SK-N-SH treated with all-trans-retinoic acid at 6 μM for 48 hours (cell line): Measurements from ENCODE around the gene SMC1B.

Source experiments
- ATAC-seq: fragments of 200-7000 bp; cut with Tn5 transposase; 3 replicates; pipeline ENCODE4 v1.9.1; 2020; ENCODE audit warnings: mild to moderate bottlenecking, moderate library complexity
- BACH2 ChIP-seq: fragments of 250-450 bp; sonication (Bioruptor Pico); IDR thresholded peaks from 2 replicates; pipeline ENCODE4 v1.9.0; 2021; ENCODE audit warnings: mild to moderate bottlenecking, borderline replicate concordance
- CSDC2 ChIP-seq: fragments of 250-450 bp; sonication (Bioruptor Pico); IDR thresholded peaks from 2 replicates; pipeline ENCODE4 v1.5.0; 2020; ENCODE audit warnings: mild to moderate bottlenecking, moderate library complexity
- CSRNP3 ChIP-seq: fragments of 250-450 bp; sonication (Bioruptor Pico); IDR thresholded peaks from 2 replicates; pipeline ENCODE4 v1.5.1; 2021; ENCODE audit warnings: mild to moderate bottlenecking, moderate library complexity
- ESRRG ChIP-seq: fragments of 250-450 bp; sonication (Bioruptor Pico); IDR thresholded peaks from 2 replicates; pipeline ENCODE4 v1.6.1; 2021; ENCODE audit warnings: mild to moderate bottlenecking
- GLIS3 ChIP-seq: fragments of 250-450 bp; sonication (Bioruptor Pico); IDR thresholded peaks from 2 replicates; pipeline ENCODE4 v1.5.0; 2020; ENCODE audit warnings: mild to moderate bottlenecking, moderate library complexity
- ISL1 ChIP-seq: fragments of 250-450 bp; sonication (Bioruptor Pico); IDR thresholded peaks from 2 replicates; pipeline ENCODE4 v2.1.2; 2022; ENCODE audit warnings: mild to moderate bottlenecking, moderate library complexity
- OSR1 ChIP-seq: fragments of 250-450 bp; sonication (Bioruptor Pico); IDR thresholded peaks from 2 replicates; pipeline ENCODE4 v1.8.0; 2022; ENCODE audit warnings: moderate library complexity, mild to moderate bottlenecking, inconsistent platforms
- PPARA ChIP-seq: fragments of 250-450 bp; sonication (Bioruptor Pico); IDR thresholded peaks from 2 replicates; pipeline ENCODE4 v1.5.0; 2020; ENCODE audit warnings: mild to moderate bottlenecking, borderline replicate concordance
- RARB ChIP-seq: fragments of 250-450 bp; sonication (Bioruptor Pico); IDR thresholded peaks from 2 replicates; pipeline ENCODE4 v1.8.0; 2021; ENCODE audit warnings: mild to moderate bottlenecking, moderate library complexity
- SNAI2 ChIP-seq: fragments of 250-450 bp; sonication (Bioruptor Pico); IDR thresholded peaks from 2 replicates; pipeline ENCODE4 v1.5.0; 2020; ENCODE audit warnings: mild to moderate bottlenecking, moderate library complexity
- TCF4 ChIP-seq: fragments of 250-450 bp; sonication (Bioruptor Pico); IDR thresholded peaks from 2 replicates; pipeline ENCODE4 v1.8.0; 2021; ENCODE audit warnings: mild to moderate bottlenecking, moderate library complexity, borderline replicate concordance
- TOX ChIP-seq: fragments of 250-450 bp; sonication (Bioruptor Pico); IDR thresholded peaks from 2 replicates; pipeline ENCODE4 v1.8.0; 2021; ENCODE audit warnings: mild to moderate bottlenecking, moderate library complexity, borderline replicate concordance
- TSHZ2 ChIP-seq: fragments of 250-450 bp; sonication (Bioruptor Pico); IDR thresholded peaks from 2 replicates; pipeline ENCODE4 v1.5.0; 2020; ENCODE audit warnings: mild to moderate bottlenecking, moderate library complexity
- ZC3H10 ChIP-seq: fragments of 250-450 bp; sonication (Bioruptor Pico); IDR thresholded peaks from 2 replicates; pipeline ENCODE4 v1.5.1; 2021; ENCODE audit warnings: mild to moderate bottlenecking, moderate library complexity
- ZFP3 ChIP-seq: fragments of 250-450 bp; sonication (Bioruptor Pico); IDR thresholded peaks from 2 replicates; pipeline ENCODE4 v1.5.0; 2020; ENCODE audit warnings: mild to moderate bottlenecking, moderate library complexity
- ZFP30 ChIP-seq: fragments of 450-650 bp; formaldehyde crosslinking; IDR thresholded peaks from 2 replicates; pipeline ENCODE4 v1.5.0; 2022; ENCODE audit warnings: mild to moderate bottlenecking, moderate library complexity
- ZNF565 ChIP-seq: fragments of 450-650 bp; formaldehyde crosslinking; conservative IDR thresholded peaks from 2 replicates; pipeline ENCODE4 v1.5.0; 2020; ENCODE audit warnings: low read depth, mild to moderate bottlenecking, moderate library complexity
- ZNF70 ChIP-seq: fragments of 450-650 bp; formaldehyde crosslinking; IDR thresholded peaks from 2 replicates; pipeline ENCODE4 v1.5.0; 2020; ENCODE audit warnings: mild to moderate bottlenecking, moderate library complexity
- ZNF8 ChIP-seq: fragments of 450-650 bp; formaldehyde crosslinking; IDR thresholded peaks from 2 replicates; pipeline ENCODE4 v1.5.0; 2020; ENCODE audit warnings: mild to moderate bottlenecking, moderate library complexity
- TF ChIP-seq, protein P1 (sequence below): fragments of 250-450 bp; sonication (Bioruptor Pico); IDR thresholded peaks from 2 replicates; pipeline ENCODE4 v1.8.0; 2020; ENCODE audit warnings: mild to moderate bottlenecking, moderate library complexity, borderline replicate concordance
- TF ChIP-seq, protein P2 (sequence below): fragments of 250-450 bp; sonication (Bioruptor Pico); IDR thresholded peaks from 2 replicates; pipeline ENCODE4 v1.5.1; 2020; ENCODE audit warnings: low read depth, mild to moderate bottlenecking, moderate library complexity
- TF ChIP-seq, protein P3 (sequence below): fragments of 250-450 bp; sonication (Bioruptor Pico); IDR thresholded peaks from 2 replicates; pipeline ENCODE4 v1.8.0; 2021; ENCODE audit warnings: low read depth, mild to moderate bottlenecking, moderate library complexity, borderline replicate concordance

SMC1B gene, protein sequence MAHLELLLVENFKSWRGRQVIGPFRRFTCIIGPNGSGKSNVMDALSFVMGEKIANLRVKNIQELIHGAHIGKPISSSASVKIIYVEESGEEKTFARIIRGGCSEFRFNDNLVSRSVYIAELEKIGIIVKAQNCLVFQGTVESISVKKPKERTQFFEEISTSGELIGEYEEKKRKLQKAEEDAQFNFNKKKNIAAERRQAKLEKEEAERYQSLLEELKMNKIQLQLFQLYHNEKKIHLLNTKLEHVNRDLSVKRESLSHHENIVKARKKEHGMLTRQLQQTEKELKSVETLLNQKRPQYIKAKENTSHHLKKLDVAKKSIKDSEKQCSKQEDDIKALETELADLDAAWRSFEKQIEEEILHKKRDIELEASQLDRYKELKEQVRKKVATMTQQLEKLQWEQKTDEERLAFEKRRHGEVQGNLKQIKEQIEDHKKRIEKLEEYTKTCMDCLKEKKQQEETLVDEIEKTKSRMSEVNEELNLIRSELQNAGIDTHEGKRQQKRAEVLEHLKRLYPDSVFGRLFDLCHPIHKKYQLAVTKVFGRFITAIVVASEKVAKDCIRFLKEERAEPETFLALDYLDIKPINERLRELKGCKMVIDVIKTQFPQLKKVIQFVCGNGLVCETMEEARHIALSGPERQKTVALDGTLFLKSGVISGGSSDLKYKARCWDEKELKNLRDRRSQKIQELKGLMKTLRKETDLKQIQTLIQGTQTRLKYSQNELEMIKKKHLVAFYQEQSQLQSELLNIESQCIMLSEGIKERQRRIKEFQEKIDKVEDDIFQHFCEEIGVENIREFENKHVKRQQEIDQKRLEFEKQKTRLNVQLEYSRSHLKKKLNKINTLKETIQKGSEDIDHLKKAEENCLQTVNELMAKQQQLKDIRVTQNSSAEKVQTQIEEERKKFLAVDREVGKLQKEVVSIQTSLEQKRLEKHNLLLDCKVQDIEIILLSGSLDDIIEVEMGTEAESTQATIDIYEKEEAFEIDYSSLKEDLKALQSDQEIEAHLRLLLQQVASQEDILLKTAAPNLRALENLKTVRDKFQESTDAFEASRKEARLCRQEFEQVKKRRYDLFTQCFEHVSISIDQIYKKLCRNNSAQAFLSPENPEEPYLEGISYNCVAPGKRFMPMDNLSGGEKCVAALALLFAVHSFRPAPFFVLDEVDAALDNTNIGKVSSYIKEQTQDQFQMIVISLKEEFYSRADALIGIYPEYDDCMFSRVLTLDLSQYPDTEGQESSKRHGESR

GRCh38 chr22:45413368-45414211 is at the start of gene SMC1B, which contains the start of gene RIBC2:
Gene SMC1B, minus strand, starts transcription at chr22:45413599. Its CDS starts 32 bp downstream, at chr22:45413567.
Gene RIBC2, plus strand, starts transcription at chr22:45413693. Its CDS starts 194 bp downstream, at chr22:45413887.
- no peak for ATAC-seq
- TF ChIP-seq, protein P1, sequence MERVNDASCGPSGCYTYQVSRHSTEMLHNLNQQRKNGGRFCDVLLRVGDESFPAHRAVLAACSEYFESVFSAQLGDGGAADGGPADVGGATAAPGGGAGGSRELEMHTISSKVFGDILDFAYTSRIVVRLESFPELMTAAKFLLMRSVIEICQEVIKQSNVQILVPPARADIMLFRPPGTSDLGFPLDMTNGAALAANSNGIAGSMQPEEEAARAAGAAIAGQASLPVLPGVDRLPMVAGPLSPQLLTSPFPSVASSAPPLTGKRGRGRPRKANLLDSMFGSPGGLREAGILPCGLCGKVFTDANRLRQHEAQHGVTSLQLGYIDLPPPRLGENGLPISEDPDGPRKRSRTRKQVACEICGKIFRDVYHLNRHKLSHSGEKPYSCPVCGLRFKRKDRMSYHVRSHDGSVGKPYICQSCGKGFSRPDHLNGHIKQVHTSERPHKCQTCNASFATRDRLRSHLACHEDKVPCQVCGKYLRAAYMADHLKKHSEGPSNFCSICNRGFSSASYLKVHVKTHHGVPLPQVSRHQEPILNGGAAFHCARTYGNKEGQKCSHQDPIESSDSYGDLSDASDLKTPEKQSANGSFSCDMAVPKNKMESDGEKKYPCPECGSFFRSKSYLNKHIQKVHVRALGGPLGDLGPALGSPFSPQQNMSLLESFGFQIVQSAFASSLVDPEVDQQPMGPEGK (CRISPR knock-in tag), result no peak
- TF ChIP-seq TCF4 (CRISPR knock-in tag), result no peak
- no peak for TF ChIP-seq CSDC2 (CRISPR knock-in tag)
- no peak for TF ChIP-seq ZNF8 (CRISPR knock-in tag)
- TF ChIP-seq ESRRG (CRISPR knock-in tag), result no peak
- TF ChIP-seq ISL1, result no peak
- TF ChIP-seq PPARA (CRISPR knock-in tag), result no peak
- TF ChIP-seq ZNF565 (CRISPR knock-in tag), result no peak
- no peak for TF ChIP-seq TOX (CRISPR knock-in tag)
- TF ChIP-seq, protein P2, sequence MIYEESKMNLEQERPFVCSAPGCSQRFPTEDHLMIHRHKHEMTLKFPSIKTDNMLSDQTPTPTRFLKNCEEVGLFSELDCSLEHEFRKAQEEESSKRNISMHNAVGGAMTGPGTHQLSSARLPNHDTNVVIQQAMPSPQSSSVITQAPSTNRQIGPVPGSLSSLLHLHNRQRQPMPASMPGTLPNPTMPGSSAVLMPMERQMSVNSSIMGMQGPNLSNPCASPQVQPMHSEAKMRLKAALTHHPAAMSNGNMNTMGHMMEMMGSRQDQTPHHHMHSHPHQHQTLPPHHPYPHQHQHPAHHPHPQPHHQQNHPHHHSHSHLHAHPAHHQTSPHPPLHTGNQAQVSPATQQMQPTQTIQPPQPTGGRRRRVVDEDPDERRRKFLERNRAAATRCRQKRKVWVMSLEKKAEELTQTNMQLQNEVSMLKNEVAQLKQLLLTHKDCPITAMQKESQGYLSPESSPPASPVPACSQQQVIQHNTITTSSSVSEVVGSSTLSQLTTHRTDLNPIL (CRISPR knock-in tag), result no peak
- no peak for TF ChIP-seq ZFP30 (CRISPR knock-in tag)
- TF ChIP-seq ZNF70, result no peak
- no peak for TF ChIP-seq GLIS3 (CRISPR knock-in tag)
- no peak for TF ChIP-seq ZFP3 (CRISPR knock-in tag)
- no peak for TF ChIP-seq OSR1 (CRISPR knock-in tag)
- TF ChIP-seq BACH2 (CRISPR knock-in tag), result no peak
- TF ChIP-seq, all 23 proteins: peak for 0

DNA sequence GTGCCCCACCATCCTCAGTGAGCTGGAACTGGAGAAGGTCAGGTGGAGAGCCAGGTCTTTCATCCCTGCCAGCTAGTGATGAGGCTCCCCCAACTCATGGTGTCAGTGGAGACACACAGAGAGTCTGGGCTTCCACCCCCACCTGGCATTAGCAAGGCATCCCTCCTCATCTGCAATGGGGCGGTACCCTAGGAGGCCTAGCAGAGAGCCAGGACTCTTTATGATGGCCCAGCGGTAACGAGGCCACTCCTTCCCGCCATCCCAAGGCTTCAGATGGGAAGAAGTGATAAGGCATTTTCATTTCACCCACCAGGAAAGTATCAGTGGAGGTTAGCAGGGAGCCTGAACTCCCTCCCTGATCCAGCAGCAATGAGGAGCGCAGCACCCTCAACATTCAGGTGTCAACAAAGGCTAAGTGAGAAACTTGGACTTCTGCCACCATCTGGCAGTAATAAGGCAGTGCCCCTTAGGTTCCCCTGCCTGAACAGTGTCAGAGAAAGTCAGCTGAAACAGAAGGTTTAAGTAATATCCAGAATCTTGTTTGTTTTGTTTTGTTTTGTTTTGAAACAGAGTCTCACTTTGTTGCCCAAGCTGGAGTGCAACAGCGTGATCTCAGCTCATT is 48.7 kb upstream of the SMC1B start:
- TF ChIP-seq RARB (no peak), SNAI2 (CRISPR knock-in tag) (no peak), ZNF8 (CRISPR knock-in tag) (no peak), ESRRG (CRISPR knock-in tag) (no peak), ZC3H10 (CRISPR knock-in tag) (no peak), TOX (CRISPR knock-in tag) (no peak), TSHZ2 (CRISPR knock-in tag) (no peak), BACH2 (CRISPR knock-in tag) (no peak), TCF4 (CRISPR knock-in tag) (no peak), OSR1 (CRISPR knock-in tag) (no peak), CSRNP3 (CRISPR knock-in tag) (no peak), ZFP30 (CRISPR knock-in tag) (no peak), GLIS3 (CRISPR knock-in tag) (no peak)
- TF ChIP-seq, protein P3, sequence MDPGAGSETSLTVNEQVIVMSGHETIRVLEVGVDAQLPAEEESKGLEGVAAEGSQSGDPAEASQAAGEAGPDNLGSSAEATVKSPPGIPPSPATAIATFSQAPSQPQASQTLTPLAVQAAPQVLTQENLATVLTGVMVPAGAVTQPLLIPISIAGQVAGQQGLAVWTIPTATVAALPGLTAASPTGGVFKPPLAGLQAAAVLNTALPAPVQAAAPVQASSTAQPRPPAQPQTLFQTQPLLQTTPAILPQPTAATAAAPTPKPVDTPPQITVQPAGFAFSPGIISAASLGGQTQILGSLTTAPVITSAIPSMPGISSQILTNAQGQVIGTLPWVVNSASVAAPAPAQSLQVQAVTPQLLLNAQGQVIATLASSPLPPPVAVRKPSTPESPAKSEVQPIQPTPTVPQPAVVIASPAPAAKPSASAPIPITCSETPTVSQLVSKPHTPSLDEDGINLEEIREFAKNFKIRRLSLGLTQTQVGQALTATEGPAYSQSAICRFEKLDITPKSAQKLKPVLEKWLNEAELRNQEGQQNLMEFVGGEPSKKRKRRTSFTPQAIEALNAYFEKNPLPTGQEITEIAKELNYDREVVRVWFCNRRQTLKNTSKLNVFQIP (CRISPR knock-in tag), result no peak
- TF ChIP-seq, protein P1 (CRISPR knock-in tag), result no peak
- ATAC-seq, result no peak
